Lung (tissue), 16 donors: Measurements from ENCODE around the gene FAM47E. TPM values are rescaled to one million over a fixed set of nuclear protein-coding genes. Genes with fewer than 3 reads are reported as not detected.

Source experiments
- ATAC-seq: fragments of 200-7000 bp; cut with Tn5 transposase; one replicate; pipeline ENCODE4 v1.9.1; 2020; ENCODE audit warnings: moderate number of reproducible peaks; ENCODE audit not compliant: insufficient read depth, low FRiP score
- DNase-seq, 3 donors: peaks; one replicate each; pipeline ENCODE4 v3.0.0-alpha.2; 2013 to 2017
- H3K27ac ChIP-seq, 2 donors: one replicate each; pipeline ENCODE4 v1.5.1; 2013; ENCODE audit warnings: mild to moderate bottlenecking in 2 of 2, moderate library complexity in 2 of 2, control low read depth in 1 of 2, inconsistent platforms in 1 of 2, low read depth in 1 of 2, low read length in 1 of 2
- H3K27me3 ChIP-seq, 3 donors: one replicate each; pipeline ENCODE4 v1.5.1; 2013; ENCODE audit warnings: low read length in 2 of 3; ENCODE audit not compliant: control insufficient read depth in 3 of 3, insufficient read depth in 3 of 3
- H3K36me3 ChIP-seq, 4 donors: one replicate each; pipeline ENCODE4 v1.5.1; 2013; ENCODE audit warnings: low read length in 4 of 4, mild to moderate bottlenecking in 1 of 4, moderate library complexity in 1 of 4; ENCODE audit not compliant: control insufficient read depth in 4 of 4, insufficient read depth in 4 of 4
- H3K4me1 ChIP-seq, 5 donors: one replicate each; pipeline ENCODE4 v1.5.1; 2013; ENCODE audit warnings: low read length in 5 of 5, mild to moderate bottlenecking in 2 of 5, moderate library complexity in 1 of 5; ENCODE audit not compliant: control insufficient read depth in 5 of 5, insufficient read depth in 5 of 5
- H3K4me3 ChIP-seq: one replicate; pipeline ENCODE4 v1.5.1; 2013; ENCODE audit warnings: mild to moderate bottlenecking, control low read depth, moderate library complexity
- H3K9ac ChIP-seq, 2 donors: one replicate each; pipeline ENCODE4 v1.5.1; 2013; ENCODE audit warnings: low read length in 2 of 2, control low read depth in 1 of 2; ENCODE audit not compliant: insufficient read depth in 1 of 2
- H3K9me3 ChIP-seq, 4 donors: one replicate each; pipeline ENCODE4 v1.5.1; 2013; ENCODE audit warnings: low read length in 3 of 4, mild to moderate bottlenecking in 1 of 4, moderate library complexity in 1 of 4; ENCODE audit not compliant: control insufficient read depth in 4 of 4, insufficient read depth in 3 of 4
- WGBS, 2 donors: extraction: QIAGEN DNeasy Blood & Tissue Kit; methylation state at CpG; one replicate each; pipeline ENCODE4 v1.1.7; 2013; 5-methylcytosine and 5-hydroxymethylcytosine counted together
- long read RNA-seq, 5 donors: transcript quantifications; one replicate each; lab custom pipeline, GENCODE V29; 2026
- polyA plus RNA-seq, 2 donors: library from polyadenylated mRNA; stranded (reverse); fragments of 200-250 nt; gene quantifications; one replicate each; pipeline ENCODE4 v1.2.1, GENCODE V29; 2013
- total RNA-seq, 2 donors: library from RNA; depleted of rRNA in 1 of 2; stranded (reverse); fragments of >200 nt in 1 of 2; gene quantifications; one replicate each; pipeline ENCODE4 v1.2.1, GENCODE V29; 2014 to 2021
- TF ChIP-seq, protein P1 (sequence below): IDR thresholded peaks from 2 replicates; pipeline ENCODE4 v1.5.1; 2012; ENCODE audit warnings: mild to moderate bottlenecking; ENCODE audit errors: control extremely low read depth, extremely low read depth
- donor health status: control.
- donor health status: control.
- donor health status: Bipolar disorder and iron deficiency.
- donor health status: healthy.
- donor health status: DM: yes; HTN: yes; CAD: no.

FAM47E gene, protein sequence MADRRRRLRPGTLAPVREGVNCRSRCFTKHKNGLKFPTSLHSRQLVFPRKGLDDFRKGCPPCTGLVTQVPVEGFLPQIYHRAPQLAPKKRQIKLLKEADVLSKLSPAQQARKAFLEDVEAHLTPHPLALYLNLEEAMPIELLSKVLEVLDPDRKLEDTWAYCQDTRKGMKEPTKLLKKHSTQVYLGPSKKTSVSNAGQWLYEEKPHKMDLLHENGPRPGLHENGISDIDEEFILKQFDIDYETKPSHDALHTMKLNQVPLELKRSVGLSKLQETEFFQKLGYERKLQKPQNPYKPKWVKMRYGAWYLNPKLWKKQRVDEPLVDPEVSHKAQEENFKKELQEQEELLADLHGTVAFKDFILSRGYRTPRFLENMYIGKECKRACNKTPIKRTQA
- total RNA-seq (10 to 100 TPM in 1 of 2 donors, 1 to 10 TPM in 1; 6.3 to 10.7 TPM), polyA plus RNA-seq (1 to 10 TPM; 4.4 to 7.6 TPM)
- long read RNA-seq, donor 1: 0 reads
- long read RNA-seq, donor 2: 0 reads
- long read RNA-seq, donor 3, partial matches to known transcripts: 0 of 3 reads
- long read RNA-seq, donor 3, other reads (novel, unspliced or antisense): 0 of 3 reads
- long read RNA-seq, donor 4: 0 reads
- long read RNA-seq, donor 5: 0 reads

DNA sequence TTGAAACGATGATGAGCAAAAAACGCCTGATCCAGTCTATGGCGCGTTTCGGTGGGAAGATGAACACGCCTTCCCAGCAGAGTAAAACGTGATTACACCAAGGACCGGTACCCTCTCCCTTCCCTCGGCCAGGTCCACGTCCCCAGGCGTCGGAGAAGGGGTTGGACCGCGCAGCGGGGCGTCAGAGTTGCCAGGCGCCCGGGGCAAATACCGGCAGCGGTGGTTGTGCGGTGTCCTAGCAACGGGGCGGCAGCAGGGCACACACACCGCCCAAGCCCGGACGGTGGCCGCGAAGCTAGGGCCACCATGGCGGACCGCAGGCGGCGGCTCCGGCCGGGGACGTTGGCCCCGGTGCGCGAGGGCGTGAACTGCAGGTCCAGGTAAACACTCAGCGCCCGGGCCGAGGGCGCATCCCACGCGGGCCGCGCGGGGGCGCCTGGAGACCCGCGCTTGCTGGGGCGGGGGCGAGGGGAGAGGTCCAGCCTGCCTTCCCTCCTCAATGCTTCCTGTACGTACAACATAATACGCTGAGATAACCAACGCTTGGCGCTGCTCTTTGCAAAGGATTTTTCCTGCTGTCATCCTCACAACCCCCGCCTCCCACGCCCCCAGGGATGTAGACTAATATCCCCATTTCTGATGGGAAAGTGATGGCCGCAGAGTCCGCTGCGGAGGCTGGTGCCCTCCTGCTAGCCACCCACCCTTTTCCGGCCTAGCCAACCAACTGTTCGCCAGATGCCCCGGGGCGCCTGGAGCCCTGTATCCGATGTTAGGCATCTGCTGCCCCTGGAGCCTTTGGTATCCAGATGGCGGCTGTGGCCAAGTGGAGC is at the start of gene FAM47E:
TSS of gene FAM47E (plus strand) at position 281 of the 830 bp plus-strand sequence. CDS start at position 307, 26 bp downstream.
- ATAC-seq (peak; percentile 87), DNase-seq (peak; percentile 76 to 86 (median 77))
- WGBS, 2 donors: 7 to 9% methylated on average over 65 to 68 of the region's 68 CpGs

DNA sequence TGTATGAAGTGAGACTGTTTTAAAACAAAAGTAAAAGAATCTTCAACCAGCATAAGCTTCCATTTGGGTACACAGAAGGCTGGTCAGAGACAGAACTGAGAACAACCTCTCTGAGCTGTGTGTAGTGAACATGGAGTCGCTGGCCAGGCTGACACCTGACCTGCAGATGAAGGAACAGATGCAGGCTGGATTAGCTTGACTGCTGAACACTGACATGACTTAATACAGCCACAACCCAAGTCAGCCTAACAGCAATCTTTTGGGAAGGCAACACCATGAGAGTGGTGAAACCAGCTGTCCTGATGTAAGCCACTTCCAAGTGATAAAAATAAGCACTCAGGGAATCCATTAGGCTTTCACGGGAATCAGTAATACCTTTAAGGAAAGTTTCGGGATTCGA is 48.0 kb upstream of the FAM47E start:
- TF ChIP-seq, protein P1, sequence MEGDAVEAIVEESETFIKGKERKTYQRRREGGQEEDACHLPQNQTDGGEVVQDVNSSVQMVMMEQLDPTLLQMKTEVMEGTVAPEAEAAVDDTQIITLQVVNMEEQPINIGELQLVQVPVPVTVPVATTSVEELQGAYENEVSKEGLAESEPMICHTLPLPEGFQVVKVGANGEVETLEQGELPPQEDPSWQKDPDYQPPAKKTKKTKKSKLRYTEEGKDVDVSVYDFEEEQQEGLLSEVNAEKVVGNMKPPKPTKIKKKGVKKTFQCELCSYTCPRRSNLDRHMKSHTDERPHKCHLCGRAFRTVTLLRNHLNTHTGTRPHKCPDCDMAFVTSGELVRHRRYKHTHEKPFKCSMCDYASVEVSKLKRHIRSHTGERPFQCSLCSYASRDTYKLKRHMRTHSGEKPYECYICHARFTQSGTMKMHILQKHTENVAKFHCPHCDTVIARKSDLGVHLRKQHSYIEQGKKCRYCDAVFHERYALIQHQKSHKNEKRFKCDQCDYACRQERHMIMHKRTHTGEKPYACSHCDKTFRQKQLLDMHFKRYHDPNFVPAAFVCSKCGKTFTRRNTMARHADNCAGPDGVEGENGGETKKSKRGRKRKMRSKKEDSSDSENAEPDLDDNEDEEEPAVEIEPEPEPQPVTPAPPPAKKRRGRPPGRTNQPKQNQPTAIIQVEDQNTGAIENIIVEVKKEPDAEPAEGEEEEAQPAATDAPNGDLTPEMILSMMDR: no peak
- ATAC-seq: no peak
- WGBS, 2 donors: 75 to 86% methylated on average over 4 of the region's 4 CpGs

More for the DNA sequence above, at the start of gene FAM47E:
- TF ChIP-seq, protein P1: no peak
- Histone ChIP-seq H3K27me3 (peaks cover 0 to 32% (median 11%) of the 10 kb centered on the region in 3 donors), H3K27ac (peak within 1 kb of the TSS; percentile 28 to 43), H3K4me3 (peak within 1 kb of the TSS; percentile 48), H3K9ac (peak within 1 kb of the TSS; percentile 30 to 40), H3K36me3 (no peaks in the 10 kb centered on the region), H3K9me3 (no peaks in the 10 kb centered on the region), H3K4me1 (peaks cover 0 to 2% (median 0%) of the 10 kb centered on the region in 5 donors)

DNA sequence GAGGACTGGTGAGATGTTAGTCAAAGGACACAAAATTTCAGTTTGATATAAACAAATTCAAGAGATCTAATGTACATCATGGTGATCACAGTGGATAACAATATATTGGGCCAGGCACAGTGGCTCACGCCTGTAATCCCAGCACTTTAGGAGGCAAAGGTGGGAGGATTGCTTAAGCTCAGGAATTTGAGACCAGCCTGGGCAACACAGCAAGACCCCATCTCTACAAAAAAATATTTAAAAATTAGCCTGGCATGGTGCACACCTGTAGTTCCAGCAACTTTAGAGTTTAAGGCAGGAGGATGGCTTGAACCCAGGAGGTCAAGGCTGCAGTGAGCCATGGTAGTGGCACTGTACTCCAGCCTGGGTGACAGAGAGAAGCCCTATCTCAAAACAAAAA is 46.6 kb upstream of the FAM47E start:
- no peak overlapping the region for H3K27ac ChIP-seq
- TF ChIP-seq, protein P1: no peak
- H3K36me3 ChIP-seq: no peaks in the 10 kb centered on the region
- H3K9ac ChIP-seq: no peak overlapping the region
- no peak overlapping the region for H3K4me3 ChIP-seq
- ATAC-seq (no peak), DNase-seq (no peak)
- no peaks in the 10 kb centered on the region for H3K9me3 ChIP-seq
- H3K27me3 ChIP-seq: no peaks in the 10 kb centered on the region
- WGBS, 2 donors: 98 to 100% methylated on average over 1 of the region's 1 CpG
- peaks cover 22 to 55% (median 33%) of the 10 kb centered on the region in 5 donors for H3K4me1 ChIP-seq

More for the DNA sequence above, 48.0 kb upstream of the FAM47E start:
- Histone ChIP-seq H3K36me3 (no peaks in the 10 kb centered on the region), H3K9me3 (no peaks in the 10 kb centered on the region), H3K4me3 (no peak overlapping the region), H3K9ac (no peak overlapping the region), H3K27ac (peak overlapping the region in 1 of 2 donors; percentile 35), H3K4me1 (peaks cover 23 to 58% (median 34%) of the 10 kb centered on the region in 5 donors), H3K27me3 (no peaks in the 10 kb centered on the region)
- DNase-seq: no peak
